ENCODE results near the gene WBP4. TPM values are rescaled to one million over a fixed set of nuclear protein-coding genes. Genes with fewer than 3 reads are reported as not detected.

The WBP4 gene
- total RNA-seq, 4 donors from 2014 or later: 15.3 to 23.2 (median 18.5) TPM

- Histone ChIP-seq H3K9me3 (no peaks in the 10 kb centered on the region), H3K36me3 (peaks cover 0 to 4% (median 0%) of the 10 kb centered on the region in 4 donors), H3K27me3 (no peaks in the 10 kb centered on the region), H3K4me1 (peaks cover 13 to 25% (median 18%) of the 10 kb centered on the region in 4 donors), H3K27ac (replicated peaks in 1 of 4) (no peak overlapping the region), H3K4me3 (no peak overlapping the region)
- no peak for TF ChIP-seq POLR2AphosphoS5 (IDR thresholded peaks at IDR 0.05)
- TF ChIP-seq, protein P1, sequence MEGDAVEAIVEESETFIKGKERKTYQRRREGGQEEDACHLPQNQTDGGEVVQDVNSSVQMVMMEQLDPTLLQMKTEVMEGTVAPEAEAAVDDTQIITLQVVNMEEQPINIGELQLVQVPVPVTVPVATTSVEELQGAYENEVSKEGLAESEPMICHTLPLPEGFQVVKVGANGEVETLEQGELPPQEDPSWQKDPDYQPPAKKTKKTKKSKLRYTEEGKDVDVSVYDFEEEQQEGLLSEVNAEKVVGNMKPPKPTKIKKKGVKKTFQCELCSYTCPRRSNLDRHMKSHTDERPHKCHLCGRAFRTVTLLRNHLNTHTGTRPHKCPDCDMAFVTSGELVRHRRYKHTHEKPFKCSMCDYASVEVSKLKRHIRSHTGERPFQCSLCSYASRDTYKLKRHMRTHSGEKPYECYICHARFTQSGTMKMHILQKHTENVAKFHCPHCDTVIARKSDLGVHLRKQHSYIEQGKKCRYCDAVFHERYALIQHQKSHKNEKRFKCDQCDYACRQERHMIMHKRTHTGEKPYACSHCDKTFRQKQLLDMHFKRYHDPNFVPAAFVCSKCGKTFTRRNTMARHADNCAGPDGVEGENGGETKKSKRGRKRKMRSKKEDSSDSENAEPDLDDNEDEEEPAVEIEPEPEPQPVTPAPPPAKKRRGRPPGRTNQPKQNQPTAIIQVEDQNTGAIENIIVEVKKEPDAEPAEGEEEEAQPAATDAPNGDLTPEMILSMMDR (IDR thresholded peaks at IDR 0.05): no peak
- TF ChIP-seq EP300 (IDR thresholded peaks at IDR 0.05): no peak
- TF ChIP-seq POLR2A (IDR thresholded peaks at IDR 0.05; ENCODE audit: low read depth): no peak
- DNase-seq (ENCODE audit: extremely low spot score): no peak
- WGBS: 94% methylated on average over 8 of the region's 8 CpGs
- intact Hi-C loops (cut with DNase I): no loop called here
These were observed 34.5 kb upstream of the WBP4 start for GRCh38 chr13:41026788-41027187.

DNA sequence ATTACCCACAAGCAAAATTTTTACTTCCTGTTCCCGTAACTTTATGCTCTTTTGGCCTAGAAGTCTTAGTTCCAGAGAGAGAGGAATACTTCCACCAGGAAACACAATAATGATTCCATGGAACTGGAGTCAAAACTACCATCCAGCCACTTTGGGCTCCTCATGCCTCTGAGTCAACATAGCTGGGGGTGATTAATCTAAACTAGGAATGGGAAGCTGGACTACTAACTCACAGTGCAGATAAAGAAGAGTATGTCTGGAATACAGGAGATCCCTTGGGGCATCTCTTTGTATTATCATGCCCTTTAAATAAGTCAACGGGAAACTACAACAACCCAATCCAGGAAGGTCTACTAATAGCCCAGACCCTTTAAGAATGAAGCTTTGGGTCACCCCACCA is 33.3 kb upstream of the WBP4 start:
- Histone ChIP-seq H3K9me3 (no peaks in the 10 kb centered on the region), H3K27me3 (no peaks in the 10 kb centered on the region), H3K36me3 (peaks cover 0 to 4% (median 0%) of the 10 kb centered on the region in 4 donors), H3K4me1 (peaks cover 14 to 28% (median 16%) of the 10 kb centered on the region in 4 donors), H3K4me3 (no peak overlapping the region), H3K27ac (replicated peaks in 1 of 4) (no peak overlapping the region)
- no peak for DNase-seq (ENCODE audit: extremely low spot score)
- 89% methylated on average over 2 of the region's 2 CpGs for WGBS
- intact Hi-C loops (cut with DNase I): no loop called here
- TF ChIP-seq POLR2AphosphoS5 (IDR thresholded peaks at IDR 0.05) (no peak), EP300 (IDR thresholded peaks at IDR 0.05) (no peak), POLR2A (IDR thresholded peaks at IDR 0.05; ENCODE audit: low read depth) (no peak)
- TF ChIP-seq, protein P1 (IDR thresholded peaks at IDR 0.05): no peak

DNA sequence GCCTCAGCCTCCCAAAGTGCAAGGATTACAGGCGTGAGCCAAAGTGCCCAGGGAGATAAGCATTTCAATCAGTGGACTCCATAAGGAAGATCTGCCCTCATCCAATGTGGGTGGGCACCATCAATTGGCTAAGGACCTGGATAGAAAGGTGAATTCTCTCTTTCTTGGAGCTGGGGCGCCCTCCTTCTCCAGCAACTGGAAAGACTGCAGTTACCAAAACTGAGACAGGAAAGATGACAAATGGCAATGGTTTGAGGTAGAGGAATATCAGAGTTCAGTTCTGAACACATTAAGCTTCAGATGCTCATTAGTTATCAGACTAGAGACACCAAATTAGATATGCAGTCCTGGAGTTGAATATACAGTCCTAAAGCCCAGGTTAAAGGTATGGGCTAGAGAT is 31.7 kb upstream of the WBP4 start:
- no peaks in the 10 kb centered on the region for H3K27me3 ChIP-seq
- WGBS: 100% methylated on average over 1 of the region's 2 CpGs
- H3K4me1 ChIP-seq: peaks cover 12 to 32% (median 21%) of the 10 kb centered on the region in 4 donors
- TF ChIP-seq POLR2AphosphoS5 (IDR thresholded peaks at IDR 0.05): no peak
- no peak for TF ChIP-seq POLR2A (IDR thresholded peaks at IDR 0.05; ENCODE audit: low read depth)
- no peak for TF ChIP-seq EP300 (IDR thresholded peaks at IDR 0.05)
- no peak overlapping the region for H3K4me3 ChIP-seq
- no peak overlapping the region for H3K27ac ChIP-seq (replicated peaks in 1 of 4)
- no peak for DNase-seq (ENCODE audit: extremely low spot score)
- intact Hi-C loops (cut with DNase I): no loop called here
- peaks cover 0 to 4% (median 0%) of the 10 kb centered on the region in 4 donors for H3K36me3 ChIP-seq
- H3K9me3 ChIP-seq: no peaks in the 10 kb centered on the region

DNA sequence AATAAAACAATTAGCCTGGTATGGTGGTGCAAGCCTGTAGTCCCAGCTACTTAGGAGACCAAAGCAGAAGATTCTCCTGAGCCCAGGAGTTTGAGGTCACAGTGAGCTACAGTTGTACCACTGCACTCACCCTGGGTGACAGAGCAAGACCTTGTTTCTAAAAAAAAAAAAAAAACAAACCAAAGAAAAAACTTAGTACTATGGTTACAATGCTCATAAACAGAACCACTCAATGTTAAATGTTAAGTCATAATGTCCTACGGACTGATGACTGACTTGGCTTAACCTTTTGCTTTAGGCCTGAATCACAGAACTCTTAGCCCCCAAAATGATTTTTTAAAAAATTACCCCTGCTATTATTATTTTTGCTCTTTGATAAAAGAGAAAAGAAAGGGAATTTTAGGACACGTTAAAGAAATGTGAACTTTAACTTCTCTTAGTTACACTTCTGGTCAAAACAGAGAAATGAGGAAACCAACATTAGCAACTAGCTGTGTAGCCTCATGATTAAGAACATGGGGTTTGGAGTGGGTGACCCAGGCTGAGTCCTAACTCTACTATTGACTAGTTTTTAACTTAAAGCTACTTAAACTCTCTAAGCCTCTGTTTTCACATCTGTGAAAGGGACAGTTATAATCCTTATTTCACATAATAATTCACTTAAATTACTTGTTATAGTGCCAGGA is 28.5 kb upstream of the WBP4 start:
- no peak for DNase-seq (ENCODE audit: extremely low spot score)
- H3K9me3 ChIP-seq: no peaks in the 10 kb centered on the region
- H3K27me3 ChIP-seq: no peaks in the 10 kb centered on the region
- 46% methylated on average over 2 of the region's 2 CpGs for WGBS
- no peaks in the 10 kb centered on the region for H3K36me3 ChIP-seq
- TF ChIP-seq POLR2A (IDR thresholded peaks at IDR 0.05; ENCODE audit: low read depth): no peak
- no peak for TF ChIP-seq EP300 (IDR thresholded peaks at IDR 0.05)
- TF ChIP-seq, protein P1 (IDR thresholded peaks at IDR 0.05): no peak
- TF ChIP-seq POLR2AphosphoS5 (IDR thresholded peaks at IDR 0.05): no peak
- no peak overlapping the region for H3K4me3 ChIP-seq
- peaks cover 8 to 25% (median 14%) of the 10 kb centered on the region in 4 donors for H3K4me1 ChIP-seq
- H3K27ac ChIP-seq (replicated peaks in 1 of 4): no peak overlapping the region
- intact Hi-C loops (cut with DNase I): no loop called here

DNA sequence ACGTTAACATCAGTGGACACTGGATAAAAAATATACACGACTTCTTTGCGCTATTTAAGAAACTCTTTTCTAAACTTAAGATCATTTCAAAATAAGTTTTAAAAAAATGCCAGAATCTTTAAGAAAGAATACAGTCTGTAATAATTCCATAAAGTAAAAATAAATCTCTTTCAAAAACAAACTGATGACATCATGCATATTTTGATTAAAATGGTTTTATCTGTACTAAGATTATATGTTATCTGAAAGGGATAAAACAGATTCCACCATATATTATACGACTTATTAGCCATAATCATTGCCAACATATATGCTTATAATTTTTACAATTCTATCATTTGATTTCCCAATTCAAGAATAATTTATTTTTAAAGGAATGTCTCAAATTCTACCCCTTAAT is 26.9 kb upstream of the WBP4 start:
- intact Hi-C loops (cut with DNase I): no loop called here
- Histone ChIP-seq H3K9me3 (no peaks in the 10 kb centered on the region), H3K27ac (replicated peaks in 1 of 4) (no peak overlapping the region), H3K4me1 (peaks cover 8 to 19% (median 16%) of the 10 kb centered on the region in 4 donors), H3K27me3 (no peaks in the 10 kb centered on the region), H3K36me3 (no peaks in the 10 kb centered on the region), H3K4me3 (no peak overlapping the region)
- TF ChIP-seq, protein P1 (IDR thresholded peaks at IDR 0.05): no peak
- TF ChIP-seq POLR2AphosphoS5 (IDR thresholded peaks at IDR 0.05) (no peak), POLR2A (IDR thresholded peaks at IDR 0.05; ENCODE audit: low read depth) (no peak), EP300 (IDR thresholded peaks at IDR 0.05) (no peak)
- 95% methylated on average over 4 of the region's 4 CpGs for WGBS
- no peak for DNase-seq (ENCODE audit: extremely low spot score)

Measured in esophagus muscularis mucosa (tissue), 4 donors.